ENCODE data around the gene MAEA.

GRCh38 chr4:1383728-1384591 lies 94.3 kb downstream of the MAEA start:
- TF ChIP-seq CTCF (conservative IDR thresholded peaks at IDR 0.05) = no peak
- no peak for TF ChIP-seq ZFX (IDR thresholded peaks at IDR 0.05)

Measured in C4-2B (cell line).